Glomerular visceral epithelial cell (primary cell): ENCODE data around the gene MAMDC4.
"Not testable (repeated sequence)": the region's sequence is repeated elsewhere in the genome, so short reads cannot be mapped to it uniquely, and the experiment has no call there.

Experiments used
- DNase-seq: peaks from one replicate; pipeline ENCODE4 v3.0.0-alpha.2; 2016; ENCODE audit errors: extremely low spot score

MAMDC4 gene

GRCh38 chr9:136825295-136826187 lies 26.6 kb upstream of the MAMDC4 start:
- DNase-seq, result no peak

GRCh38 chr9:136826188-136826541 lies 26.0 kb upstream of the MAMDC4 start:
- DNase-seq, result no peak

- DNase-seq, result no peak
Measured at GRCh38 chr9:136826703-136827582, 25.2 kb upstream of the MAMDC4 start.

DNA sequence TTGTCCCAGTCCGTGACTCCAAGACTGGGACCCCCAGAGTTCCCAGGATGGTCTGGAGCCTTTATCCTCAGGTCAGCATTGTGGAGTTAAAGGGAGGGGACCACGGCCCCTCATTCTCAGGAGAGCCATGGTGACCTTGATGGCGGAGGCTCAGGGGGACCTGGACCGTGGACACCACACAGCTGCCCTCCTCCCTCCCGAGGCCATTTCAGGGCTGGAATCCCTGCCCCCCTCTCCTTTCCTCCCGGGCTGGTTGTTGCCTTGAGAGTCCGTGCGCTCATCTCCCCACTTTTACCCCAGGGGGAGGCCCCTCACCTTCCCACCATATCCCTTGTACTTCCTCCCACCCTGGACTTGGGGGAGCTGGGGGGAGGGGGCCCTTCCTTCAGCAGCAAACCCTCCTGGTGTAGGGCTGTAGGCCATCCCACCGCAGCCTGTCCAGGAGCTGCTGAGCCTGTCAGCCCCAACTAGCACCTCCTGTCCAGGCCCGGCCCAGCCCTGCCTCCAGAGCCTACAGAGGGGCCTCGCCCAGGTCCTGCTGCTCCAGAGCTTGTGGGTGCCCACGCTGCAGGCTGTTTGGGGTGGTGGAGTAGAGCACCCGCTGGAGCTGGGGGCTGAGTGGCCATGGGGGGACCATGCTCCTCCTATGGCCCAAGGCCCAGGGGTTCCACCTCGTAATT lies 24.2 kb upstream of the MAMDC4 start:
- no peak for DNase-seq

GRCh38 chr9:136828474-136829140 lies 23.5 kb upstream of the MAMDC4 start:
- DNase-seq, result no peak

GRCh38 chr9:136829412-136829811 lies 22.7 kb upstream of the MAMDC4 start:
- DNase-seq, result no peak

DNA sequence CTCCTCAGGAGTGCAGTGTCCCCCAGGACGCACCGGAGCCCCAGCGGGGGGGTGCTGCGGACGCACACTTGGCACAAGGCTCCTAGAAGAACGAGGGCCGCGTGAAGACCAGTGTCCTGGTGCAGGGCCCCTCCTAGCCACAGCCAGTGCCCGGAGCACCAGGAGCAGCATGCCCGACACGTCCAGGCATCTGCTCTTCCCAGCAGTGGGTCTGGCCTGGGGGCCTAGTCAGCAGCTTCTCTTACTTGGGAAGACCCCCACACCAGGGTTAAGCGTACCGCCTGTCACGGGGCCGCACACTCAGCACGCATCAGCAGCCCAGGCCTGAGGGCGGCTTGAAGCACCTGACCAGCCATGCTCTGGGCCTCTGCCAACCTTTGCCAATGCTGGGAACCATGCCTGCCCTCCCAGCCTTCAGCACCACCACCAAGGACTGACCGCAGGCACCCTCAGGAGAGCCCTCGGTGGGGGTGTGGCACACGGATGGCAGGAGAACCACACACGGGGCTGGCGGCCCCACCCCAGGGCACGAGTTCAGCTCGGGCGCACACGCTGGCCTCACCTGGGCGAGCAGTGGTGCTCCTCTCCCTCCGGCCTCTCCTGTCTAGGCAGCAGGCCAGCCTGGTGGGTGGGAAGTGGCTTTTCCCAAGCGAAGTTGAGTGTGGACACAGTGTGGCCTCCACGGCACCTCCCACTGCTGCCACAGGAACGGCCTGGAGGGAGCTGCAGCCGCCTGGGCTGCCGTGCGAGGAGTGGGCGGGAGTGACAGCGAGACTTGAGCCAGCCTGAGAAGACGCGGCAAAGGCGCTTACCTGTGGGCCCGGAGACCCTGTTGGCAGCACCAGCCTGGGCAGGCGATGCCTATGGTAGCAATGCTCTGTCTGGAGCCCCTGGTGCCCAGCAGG lies 21.9 kb upstream of the MAMDC4 start:
- DNase-seq, result no peak

- DNase-seq, result no peak
Measured at GRCh38 chr9:136831002-136831719, 21.0 kb upstream of the MAMDC4 start.

GRCh38 chr9:136831720-136832104 lies 20.4 kb upstream of the MAMDC4 start:
- DNase-seq, result no peak

DNA sequence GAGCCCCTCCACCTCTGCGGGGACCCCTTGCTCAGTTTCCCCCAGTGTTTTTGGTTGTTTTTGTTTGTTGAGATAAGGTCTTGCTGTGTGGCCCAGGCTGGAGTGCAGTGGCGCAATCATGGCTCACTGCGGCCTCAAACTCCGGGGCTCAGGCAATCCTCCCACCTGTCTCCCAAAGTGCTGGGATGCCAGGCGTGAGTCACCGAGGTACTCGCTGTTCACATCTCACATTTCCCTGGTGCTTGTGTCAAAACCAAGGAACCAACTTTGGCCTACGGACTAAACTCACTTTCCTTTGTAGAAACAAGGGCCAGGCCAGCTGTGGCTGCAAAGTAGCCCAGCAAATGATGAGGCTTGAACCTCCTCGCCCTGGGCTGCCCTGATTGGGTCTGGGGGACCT lies 19.6 kb upstream of the MAMDC4 start:
- no peak for DNase-seq

DNA sequence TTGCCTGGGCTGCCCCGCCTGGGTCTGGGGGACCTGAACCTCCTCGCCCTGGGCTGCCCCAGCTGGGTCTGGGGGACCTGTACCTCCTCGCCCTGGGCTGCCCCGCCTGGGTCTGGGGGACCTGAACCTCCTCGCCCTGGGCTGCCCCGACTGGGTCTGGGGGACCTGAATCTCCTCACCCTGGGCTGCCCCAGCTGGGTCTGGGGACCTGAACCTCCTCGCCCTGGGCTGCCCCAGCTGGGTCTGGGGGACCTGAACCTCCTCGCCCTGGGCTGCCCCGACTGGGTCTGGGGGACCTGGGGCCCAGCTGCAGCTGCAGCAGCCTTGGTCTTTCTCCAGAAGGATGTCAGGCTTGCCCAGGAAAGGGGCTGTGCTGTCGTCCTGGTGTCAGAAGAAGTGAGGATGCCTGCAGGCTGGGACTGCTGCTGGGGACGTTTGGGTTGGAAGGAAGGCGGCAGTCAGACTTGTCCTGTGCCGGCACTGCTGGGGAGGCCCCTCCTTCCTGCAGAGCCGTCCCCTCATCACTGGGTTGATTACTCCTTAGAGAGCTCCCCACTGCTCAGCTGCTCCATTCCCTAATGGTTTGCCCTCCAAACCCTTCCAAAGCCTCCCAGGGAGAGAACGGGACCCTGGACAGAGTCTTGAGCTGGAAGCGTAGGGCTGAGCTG lies 18.6 kb upstream of the MAMDC4 start:
- DNase-seq, result not testable (repeated sequence)

GRCh38 chr9:136835162-136835931 lies 16.8 kb upstream of the MAMDC4 start:
- DNase-seq, result no peak

GRCh38 chr9:136835932-136836904 lies 15.9 kb upstream of the MAMDC4 start:
- no peak for DNase-seq

DNA sequence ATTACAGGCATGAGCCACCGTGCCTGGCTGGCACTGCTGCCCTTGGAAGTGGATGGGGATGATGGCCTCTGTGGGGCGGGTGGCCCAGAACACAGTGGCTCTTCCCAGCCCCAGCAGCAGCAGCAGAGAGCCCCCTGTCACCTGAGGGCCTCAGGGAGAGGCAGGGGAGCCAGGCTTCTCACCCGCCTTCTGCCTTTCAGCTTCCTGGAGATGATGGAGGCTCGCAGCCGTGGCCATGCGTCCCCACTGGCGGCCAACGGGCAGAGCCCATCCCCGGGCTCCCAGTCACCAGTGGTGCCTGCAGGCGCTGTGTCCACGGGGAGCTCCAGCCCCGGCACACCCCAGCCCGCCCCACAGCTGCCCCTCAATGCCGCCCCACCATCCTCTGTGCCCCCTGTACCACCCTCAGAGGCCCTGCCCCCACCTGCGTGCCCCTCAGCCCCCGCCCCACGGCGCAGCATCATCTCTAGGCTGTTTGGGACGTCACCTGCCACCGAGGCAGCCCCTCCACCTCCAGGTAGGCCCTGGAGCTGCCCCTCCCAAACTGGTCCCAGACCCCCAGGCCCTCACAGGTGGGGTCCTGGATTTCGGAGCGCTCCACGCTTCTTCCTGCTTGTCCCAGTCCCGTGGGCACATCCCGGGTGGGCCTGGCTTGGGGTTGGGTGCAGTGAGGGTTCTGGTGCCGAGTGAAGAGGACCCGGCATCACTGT lies 14.8 kb upstream of the MAMDC4 start:
- DNase-seq, result no peak

DNA sequence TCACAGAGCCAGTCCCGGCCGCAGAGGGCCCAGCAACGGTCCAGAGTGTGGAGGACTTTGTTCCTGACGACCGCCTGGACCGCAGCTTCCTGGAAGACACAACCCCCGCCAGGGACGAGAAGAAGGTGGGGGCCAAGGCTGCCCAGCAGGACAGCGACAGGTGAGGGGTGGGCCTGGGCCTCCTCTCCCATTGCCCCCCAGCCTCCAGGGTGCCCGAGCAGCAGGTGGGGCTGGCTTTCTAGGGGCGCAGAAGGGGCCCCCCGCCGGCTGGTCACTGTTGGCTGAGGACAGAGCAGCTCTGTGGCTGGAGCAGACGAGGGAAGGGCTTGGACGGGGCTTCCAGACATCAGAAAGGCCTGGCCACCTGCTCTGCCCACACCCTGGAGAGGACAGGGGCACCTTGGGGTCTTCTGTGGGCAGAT lies 14.3 kb upstream of the MAMDC4 start:
- not testable (repeated sequence) for DNase-seq

- DNase-seq, result no peak
Measured at GRCh38 chr9:136838314-136839228, 13.6 kb upstream of the MAMDC4 start.
